Adrenal gland (tissue), 5 donors: ENCODE results near the gene DTX2.
A peak's percentile ranks its signal among the peaks of the same experiment; 100 is the strongest.

ENCODE experiments used
- POLR2A ChIP-seq, 2 donors: fragments of 450-650 bp; IDR thresholded peaks; one replicate each; pipeline ENCODE4 v1.6.1; 2017; ENCODE audit warnings: antibody characterized with exemption in 2 of 2, mild to moderate bottlenecking in 2 of 2, moderate library complexity in 1 of 2
- TF ChIP-seq, protein P1 (sequence below), 6 experiments: fragments of 450-650 bp in 4 of 6; fragments of 200-600 bp in 2 of 6; sonication (generic) in 1 of 6; IDR thresholded peaks; 1 replicate in 5 of 6; 2 replicates in 1 of 6; pipeline versions ENCODE4 v1.5.1 to v1.8.0; 2016 to 2021; ENCODE audit warnings: antibody characterized with exemption in 6 of 6, mild to moderate bottlenecking in 2 of 6, moderate library complexity in 1 of 6
- donor health status: DM: no; HTN: no; CAD: no.

DNA sequence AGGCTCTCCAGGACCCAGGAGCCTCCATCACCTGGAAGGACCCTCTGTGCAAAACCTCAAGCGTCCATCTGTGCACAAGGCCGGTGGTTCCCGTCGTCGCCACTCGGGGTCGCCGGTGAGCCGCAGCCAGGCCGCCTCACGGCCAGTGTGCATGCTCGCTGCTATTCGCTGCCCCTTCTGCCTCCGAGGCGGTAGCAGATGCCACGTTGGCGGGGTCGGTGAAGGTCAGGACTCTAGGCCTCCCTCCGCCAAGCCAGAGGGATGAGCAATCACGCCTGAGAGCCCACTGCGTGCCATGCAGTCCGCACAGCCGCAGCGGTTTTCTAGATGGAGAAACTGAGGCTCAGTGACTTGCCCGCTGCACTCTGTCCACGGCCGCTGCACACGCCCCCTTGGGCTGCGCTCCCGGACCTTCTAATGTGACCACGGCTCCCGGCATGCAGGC is 54.5 kb downstream of the DTX2 start:
- TF ChIP-seq, protein P1, sequence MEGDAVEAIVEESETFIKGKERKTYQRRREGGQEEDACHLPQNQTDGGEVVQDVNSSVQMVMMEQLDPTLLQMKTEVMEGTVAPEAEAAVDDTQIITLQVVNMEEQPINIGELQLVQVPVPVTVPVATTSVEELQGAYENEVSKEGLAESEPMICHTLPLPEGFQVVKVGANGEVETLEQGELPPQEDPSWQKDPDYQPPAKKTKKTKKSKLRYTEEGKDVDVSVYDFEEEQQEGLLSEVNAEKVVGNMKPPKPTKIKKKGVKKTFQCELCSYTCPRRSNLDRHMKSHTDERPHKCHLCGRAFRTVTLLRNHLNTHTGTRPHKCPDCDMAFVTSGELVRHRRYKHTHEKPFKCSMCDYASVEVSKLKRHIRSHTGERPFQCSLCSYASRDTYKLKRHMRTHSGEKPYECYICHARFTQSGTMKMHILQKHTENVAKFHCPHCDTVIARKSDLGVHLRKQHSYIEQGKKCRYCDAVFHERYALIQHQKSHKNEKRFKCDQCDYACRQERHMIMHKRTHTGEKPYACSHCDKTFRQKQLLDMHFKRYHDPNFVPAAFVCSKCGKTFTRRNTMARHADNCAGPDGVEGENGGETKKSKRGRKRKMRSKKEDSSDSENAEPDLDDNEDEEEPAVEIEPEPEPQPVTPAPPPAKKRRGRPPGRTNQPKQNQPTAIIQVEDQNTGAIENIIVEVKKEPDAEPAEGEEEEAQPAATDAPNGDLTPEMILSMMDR (IDR thresholded peaks at IDR 0.05) = peak in 3 of 6 experiments; percentile 64 to 84 (median 79)
- no peak for TF ChIP-seq POLR2A (IDR thresholded peaks at IDR 0.05)
